ENCODE results near the gene GSTA1.
"Not testable (repeated sequence)": the region's sequence is repeated elsewhere in the genome, so short reads cannot be mapped to it uniquely, and the experiment has no call there.

- TF ChIP-seq CTCF (IDR thresholded peaks at IDR 0.05); POLR2AphosphoS5 (IDR thresholded peaks at IDR 0.05); POLR2A (IDR thresholded peaks at IDR 0.05); EP300 (IDR thresholded peaks at IDR 0.05; ENCODE audit: low read depth): not testable (repeated sequence)
Observed at GRCh38 chr6:52763322-52763916, 40.2 kb downstream of the GSTA1 start, which contains the start of gene GSTA2.
